ENCODE data around the gene ZNF827. TPM values are rescaled to one million over a fixed set of nuclear protein-coding genes. Genes with fewer than 3 reads are reported as not detected.

The ZNF827 gene
- total and polyA plus RNA-seq, 2 of the 13 experiments (the other 11 are each of a cell fraction or from before 2014, with no cell fraction given) = 2.8 TPM

- TF ChIP-seq UBTF (CRISPR knock-in tag; IDR thresholded peaks at IDR 0.05) (no peak), ERF (CRISPR knock-in tag; IDR thresholded peaks at IDR 0.05) (no peak)
These were observed 154.6 kb downstream of the ZNF827 start (continued) for GRCh38 chr4:145784036-145784435.

- H3K79me2 ChIP-seq (ENCODE audit: insufficient read depth, low read length) = no peaks in the 10 kb centered on the region
- H3K4me3 ChIP-seq (replicated peaks in 1 of 3; ENCODE audit: insufficient read depth in 1 of 3, low read depth in 2 of 3, low read length in 3 of 3) = no peak overlapping the region
- 0 out of 2 replicates have a peak, but pooled peaks cover 12% of the 10 kb centered on the region for H3K4me1 ChIP-seq (ENCODE audit: insufficient read depth, low read length)
- no peaks in the 10 kb centered on the region for H4K20me1 ChIP-seq (ENCODE audit: insufficient read depth, low read length)
- DNase-seq (ENCODE audit: low spot score) (no peak), FAIRE-seq (no peak), ATAC-seq (no peak)
- in situ Hi-C loops (cut with HindIII; ENCODE audit: extremely low pct_ligation_motif_present, low pct_unique_long_range_greater_than_20kb) = no loop called here
- H3K27ac ChIP-seq (ENCODE audit: extremely low read length, insufficient read depth, low read length) = no peak overlapping the region
- intact Hi-C loops (cut with micrococcal nuclease; ENCODE audit: unreplicated experiment) = no loop called here
- no peaks in the 10 kb centered on the region for H3K36me3 ChIP-seq (replicated peaks in 1 of 2; ENCODE audit: control insufficient read depth in 1 of 2, insufficient read depth in 2 of 2, low read length in 2 of 2)
- no peak overlapping the region for H2AFZ ChIP-seq (ENCODE audit: low read length)
- H3K9me3 ChIP-seq (ENCODE audit: low read length) = no peaks in the 10 kb centered on the region
- no peak overlapping the region for H3K4me2 ChIP-seq (ENCODE audit: low read depth, low read length)
- TF ChIP-seq SP5 (CRISPR knock-in tag; IDR thresholded peaks at IDR 0.05; ENCODE audit: borderline replicate concordance, low read depth) (no peak), GTF3A (CRISPR knock-in tag; conservative IDR thresholded peaks at IDR 0.05) (no peak), MAFK (conservative IDR thresholded peaks at IDR 0.05 in 1 of 2, IDR thresholded peaks at IDR 0.05 in 1 of 2; ENCODE audit: low read length in 2 of 2) (no peak), SMYD3 (CRISPR knock-in tag; IDR thresholded peaks at IDR 0.05) (no peak), CCDC6 (CRISPR knock-in tag; IDR thresholded peaks at IDR 0.05) (no peak), CREM (IDR thresholded peaks at IDR 0.05) (no peak), CREM (CRISPR knock-in tag; IDR thresholded peaks at IDR 0.05) (no peak), HNF1A (IDR thresholded peaks at IDR 0.05; ENCODE audit: low read depth) (no peak), HNF1A (CRISPR knock-in tag; IDR thresholded peaks at IDR 0.05; ENCODE audit: borderline replicate concordance) (no peak), ATF7 (IDR thresholded peaks at IDR 0.05) (no peak), ATF7 (CRISPR knock-in tag; IDR thresholded peaks at IDR 0.05) (no peak), ZSCAN5A (CRISPR knock-in tag; IDR thresholded peaks at IDR 0.05; ENCODE audit: borderline replicate concordance) (no peak), KDM5A (IDR thresholded peaks at IDR 0.05; ENCODE audit: borderline replicate concordance, low read length) (no peak), ZSCAN29 (CRISPR knock-in tag; conservative IDR thresholded peaks at IDR 0.05) (no peak), POLR2A (IDR thresholded peaks at IDR 0.05; ENCODE audit: insufficient read depth in 1 of 2, low read depth in 2 of 2, low read length in 2 of 2) (no peak), FOSL1 (CRISPR knock-in tag; IDR thresholded peaks at IDR 0.05; ENCODE audit: borderline replicate concordance) (no peak), ZKSCAN5 (CRISPR knock-in tag; IDR thresholded peaks at IDR 0.05) (no peak)
- WGBS (ENCODE audit: low lambda C conversion rate) = 94% methylated on average over 5 of the region's 5 CpGs
- ChIA-PET CTCF (ENCODE audit: low intra/inter-chr PET ratio, low total read pairs) (no interaction called here), POLR2A (no interaction called here)
- H3K9ac ChIP-seq (ENCODE audit: insufficient read depth, low read depth, low read length) = no peak overlapping the region
- BruUV-seq (replicated peaks) = no TSS peak
- no peaks in the 10 kb centered on the region for H3K27me3 ChIP-seq (ENCODE audit: control insufficient read depth in 1 of 2, insufficient read depth in 2 of 2, low read length in 2 of 2)
These were observed 155.9 kb downstream of the ZNF827 start for GRCh38 chr4:145782756-145783155.

Data from HepG2 (cell line).